Nephron progenitor cell (in vitro differentiated cells): Measurements from ENCODE around the gene GID8.

Source experiments
- DNase-seq: peaks from one replicate; pipeline ENCODE4 v3.0.0; 2021
- H3K27ac Mint-ChIP-seq: 2 replicates; pipeline ENCODE4 v1.8.0; 2021; ENCODE audit warnings: mild to moderate bottlenecking, moderate library complexity, mixed read lengths
- H3K27me3 Mint-ChIP-seq: 2 replicates; pipeline ENCODE4 v1.8.0; 2021; ENCODE audit warnings: mild to moderate bottlenecking, low read depth, mixed read lengths; ENCODE audit not compliant: poor library complexity
- H3K36me3 Mint-ChIP-seq: 2 replicates; pipeline ENCODE4 v1.8.0; 2021; ENCODE audit warnings: low read depth, mixed read lengths
- H3K4me1 Mint-ChIP-seq: 2 replicates; pipeline ENCODE4 v1.8.0; 2021; ENCODE audit warnings: mixed read lengths
- H3K4me3 Mint-ChIP-seq: 2 replicates; pipeline ENCODE4 v1.8.0; 2021; ENCODE audit warnings: mild to moderate bottlenecking, moderate library complexity, mixed read lengths
- H3K9me3 Mint-ChIP-seq: 2 replicates; pipeline ENCODE4 v1.8.0; 2021; ENCODE audit warnings: mild to moderate bottlenecking, moderate library complexity, mixed read lengths
- CTCF ChIP-seq: fragments of 200-600 bp; sonication (generic); IDR thresholded peaks from 2 replicates; pipeline ENCODE4 v1.5.0; 2021; ENCODE audit warnings: antibody characterized with exemption

Gene GID8

GRCh38 chr20:62935204-62935967 lies 2.6 kb upstream of the GID8 start:
- H3K27me3 Mint-ChIP-seq = peaks cover 4% of the 10 kb centered on the region
- no peak overlapping the region for H3K4me3 Mint-ChIP-seq
- H3K9me3 Mint-ChIP-seq = no peaks in the 10 kb centered on the region
- DNase-seq = no peak
- peaks cover 15% of the 10 kb centered on the region for H3K36me3 Mint-ChIP-seq
- no peak for TF ChIP-seq CTCF
- no peak overlapping the region for H3K27ac Mint-ChIP-seq
- H3K4me1 Mint-ChIP-seq = peaks cover 40% of the 10 kb centered on the region

GRCh38 chr20:62935968-62936585 lies 1.9 kb upstream of the GID8 start:
- DNase-seq = no peak
- H3K27ac Mint-ChIP-seq = no peak overlapping the region

GRCh38 chr20:62937268-62938104 lies 461 bp upstream of the GID8 start:
- Mint-ChIP-seq H3K27ac (peak overlapping the region; percentile 99), H3K9me3 (no peaks in the 10 kb centered on the region), H3K4me3 (no peak overlapping the region), H3K36me3 (peaks cover 26% of the 10 kb centered on the region), H3K27me3 (peaks cover 4% of the 10 kb centered on the region), H3K4me1 (peaks cover 39% of the 10 kb centered on the region)
- TF ChIP-seq CTCF = no peak
- peak; percentile 97 for DNase-seq

More at GRCh38 chr20:62935968-62936585, 1.9 kb upstream of the GID8 start:
- Mint-ChIP-seq H3K27me3 (peaks cover 4% of the 10 kb centered on the region), H3K9me3 (no peaks in the 10 kb centered on the region), H3K36me3 (peaks cover 15% of the 10 kb centered on the region), H3K4me3 (no peak overlapping the region), H3K4me1 (peaks cover 37% of the 10 kb centered on the region)
- no peak for TF ChIP-seq CTCF

- H3K27ac Mint-ChIP-seq = no peak overlapping the region
- peaks cover 48% of the 10 kb centered on the region for H3K36me3 Mint-ChIP-seq
- no peaks in the 10 kb centered on the region for H3K9me3 Mint-ChIP-seq
- peaks cover 4% of the 10 kb centered on the region for H3K27me3 Mint-ChIP-seq
- H3K4me3 Mint-ChIP-seq = peak overlapping the region; percentile 28
- H3K4me1 Mint-ChIP-seq = peaks cover 30% of the 10 kb centered on the region
- DNase-seq = no peak
- TF ChIP-seq CTCF = no peak
These were observed 2.9 kb downstream of the GID8 start for GRCh38 chr20:62940875-62941274.

GRCh38 chr20:62941792-62942191 lies 3.8 kb downstream of the GID8 start:
- Mint-ChIP-seq H3K27me3 (peaks cover 4% of the 10 kb centered on the region), H3K36me3 (peaks cover 57% of the 10 kb centered on the region), H3K27ac (no peak overlapping the region), H3K4me3 (no peak overlapping the region), H3K4me1 (peaks cover 28% of the 10 kb centered on the region), H3K9me3 (no peaks in the 10 kb centered on the region)
- no peak for DNase-seq
- TF ChIP-seq CTCF = no peak
